Stimulated activated CD4-positive, alpha-beta T cell treated with anti-CD3 and anti-CD28 coated beads, TNF-alpha, amount 100 ng/mL, for 48 hours (primary cell): Measurements from ENCODE around the gene HNRNPF.
"Not testable (repeated sequence)": the region's sequence is repeated elsewhere in the genome, so short reads cannot be mapped to it uniquely, and the experiment has no call there.

Source experiments
- DNase-seq, 3 donors: peaks; one replicate each; pipeline ENCODE4 v3.0.0-alpha.2; 2020; ENCODE audit warnings: low read depth in 3 of 3

Gene HNRNPF

GRCh38 chr10:43396928-43397624 lies 11.9 kb downstream of the HNRNPF start:
- peak; percentile 74 to 84 (median 76) for DNase-seq

DNA sequence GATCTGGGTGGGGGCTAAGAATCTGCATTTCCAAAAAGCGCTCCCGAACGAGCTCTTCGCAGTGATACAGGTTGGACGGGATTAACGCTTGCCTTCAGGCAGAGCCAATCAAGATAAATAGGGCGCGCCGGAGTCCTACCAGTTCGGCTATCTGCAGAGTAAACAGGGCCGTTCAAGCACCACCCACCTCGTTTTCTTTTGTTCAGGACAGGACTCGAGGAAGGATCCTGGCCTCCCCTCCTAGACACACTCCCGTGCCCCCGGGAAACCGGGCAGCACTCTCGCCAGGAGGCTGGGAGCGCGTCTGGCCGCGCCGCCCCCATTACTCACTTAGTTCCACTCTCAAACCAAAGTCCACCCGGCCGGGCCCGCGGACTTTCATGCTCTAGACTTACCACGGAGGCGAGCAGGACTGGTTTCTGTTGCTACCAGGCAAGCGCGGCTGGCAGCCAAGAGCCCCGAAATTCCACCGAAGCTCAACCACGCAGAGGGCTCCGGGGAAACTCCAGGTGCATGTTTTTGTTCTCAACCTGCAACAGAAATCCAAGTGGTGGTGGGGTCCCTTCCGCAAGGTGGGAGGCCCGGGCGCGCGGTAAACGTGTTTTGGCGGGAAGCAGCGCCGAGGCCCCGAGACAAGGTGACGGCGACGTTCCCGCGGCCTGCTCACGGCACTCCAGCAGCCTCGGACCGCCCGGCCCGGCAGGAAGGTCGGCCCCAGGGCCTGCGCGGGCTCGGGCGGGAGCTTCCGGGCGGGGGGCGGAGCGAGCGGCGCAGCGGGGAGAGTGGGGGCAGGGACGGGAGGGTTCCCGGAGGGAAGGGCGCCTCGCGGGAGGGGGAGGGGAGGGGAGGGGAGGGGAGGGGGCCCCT lies 12.7 kb downstream of the HNRNPF start:
- DNase-seq, result peak; percentile 70 to 81 (median 71)

- DNase-seq, result no peak
These were observed 13.4 kb downstream of the HNRNPF start for GRCh38 chr10:43395571-43396060.

GRCh38 chr10:43394868-43395267 lies 14.1 kb downstream of the HNRNPF start:
- no peak for DNase-seq

GRCh38 chr10:43393606-43394360 lies 15.2 kb downstream of the HNRNPF start:
- DNase-seq, result no peak

DNA sequence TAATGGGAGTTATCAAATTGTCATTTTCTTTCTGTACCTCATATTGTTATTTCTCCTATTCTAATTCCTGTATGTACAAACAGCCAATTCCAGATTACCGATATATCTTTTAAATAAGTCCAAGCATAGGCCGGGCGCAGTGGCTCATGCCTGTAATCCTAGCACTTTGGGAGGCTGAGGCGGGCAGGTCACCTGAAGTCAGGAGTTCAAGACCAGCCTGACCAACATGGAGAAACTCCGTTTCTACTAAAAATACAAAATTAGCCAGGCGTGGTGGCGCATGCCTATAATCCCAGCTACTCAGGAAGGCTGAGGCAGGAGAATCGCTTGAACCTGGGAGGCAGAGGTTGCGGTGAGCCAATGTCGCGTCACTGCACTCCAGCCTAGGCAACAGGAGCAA lies 15.8 kb downstream of the HNRNPF start:
- DNase-seq, result not testable (repeated sequence)

GRCh38 chr10:43392748-43393147 lies 16.2 kb downstream of the HNRNPF start:
- DNase-seq, result no peak

DNA sequence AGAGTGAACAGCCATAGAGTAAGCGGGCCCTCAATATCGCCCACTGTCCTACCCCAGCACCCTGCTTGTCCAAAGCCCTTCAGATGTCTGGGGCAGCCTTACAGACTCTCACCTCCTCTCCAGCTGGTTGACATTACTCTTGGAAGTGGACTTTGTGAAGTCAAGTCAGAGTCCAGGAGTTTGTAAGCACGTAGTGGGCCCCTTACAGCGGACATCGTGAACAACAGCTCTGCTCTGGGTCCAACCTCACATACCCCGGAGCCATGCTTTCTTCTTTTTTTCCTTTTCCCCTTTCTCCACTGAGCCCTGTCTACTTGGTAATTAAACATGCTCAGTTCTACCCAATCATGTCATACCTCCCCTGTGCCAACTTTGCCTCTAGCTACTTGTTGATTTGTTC lies 17.5 kb downstream of the HNRNPF start:
- no peak for DNase-seq

DNA sequence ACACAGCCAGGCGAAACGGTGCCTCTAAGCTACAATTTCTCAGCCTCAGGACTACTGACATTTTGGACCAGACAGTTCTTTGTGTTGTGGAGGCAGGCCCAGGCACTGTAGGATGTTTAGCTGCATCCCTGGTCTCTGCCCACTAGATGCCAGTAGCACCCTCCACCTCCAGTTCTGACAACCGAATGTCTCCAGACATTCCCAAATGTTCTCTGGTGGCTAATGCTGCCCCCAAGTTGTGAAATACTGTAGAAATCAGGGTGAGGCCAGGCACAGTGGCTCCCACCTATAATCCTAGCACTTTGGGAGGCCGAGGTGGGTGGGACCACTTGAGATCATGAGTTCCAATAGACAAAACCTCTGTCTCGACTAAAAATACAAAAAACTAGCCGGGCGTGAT lies 18.2 kb downstream of the HNRNPF start:
- DNase-seq, result no peak

DNA sequence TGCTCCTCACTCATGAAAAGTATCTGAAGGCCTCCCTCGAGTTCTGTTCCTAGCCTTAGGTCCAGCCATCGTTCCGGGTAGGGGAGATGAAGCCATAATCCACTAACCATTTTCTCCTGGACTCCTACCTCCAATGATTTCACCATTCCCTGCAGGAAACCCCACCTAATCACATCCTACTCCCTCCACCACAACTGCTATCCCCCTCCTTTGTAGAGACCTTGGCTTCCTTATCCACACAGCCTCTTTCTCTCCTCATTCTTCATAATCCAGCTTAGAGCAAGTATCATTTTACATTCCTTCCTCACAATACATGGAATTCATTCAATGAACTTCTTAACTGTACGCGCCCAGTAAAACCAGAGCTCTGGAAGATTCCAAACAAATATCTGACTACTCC lies 18.7 kb downstream of the HNRNPF start:
- DNase-seq, result no peak

- DNase-seq, result no peak
These were observed 19.1 kb downstream of the HNRNPF start for GRCh38 chr10:43389867-43390266.

DNA sequence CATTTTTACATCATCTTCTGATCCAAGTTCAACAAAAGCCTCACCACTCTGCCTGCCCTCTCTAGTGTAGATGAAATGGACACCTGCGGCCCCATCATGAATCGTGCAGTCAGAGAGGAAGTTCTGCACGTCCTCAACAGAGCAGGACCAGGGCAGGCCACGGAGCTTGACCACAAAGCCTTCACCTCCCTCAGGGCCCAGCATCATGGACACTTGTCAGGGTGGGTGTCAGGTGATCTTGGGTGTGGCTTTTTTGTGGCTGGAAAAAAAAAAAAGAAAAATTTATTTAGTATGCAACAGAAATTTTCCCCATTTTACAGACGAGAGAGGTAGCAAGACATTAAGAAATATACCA lies 21.3 kb downstream of the HNRNPF start:
- DNase-seq, result no peak

- no peak for DNase-seq
These were observed 21.9 kb downstream of the HNRNPF start for GRCh38 chr10:43386981-43387677.

GRCh38 chr10:43386549-43386948 lies 22.4 kb downstream of the HNRNPF start:
- DNase-seq, result no peak

DNA sequence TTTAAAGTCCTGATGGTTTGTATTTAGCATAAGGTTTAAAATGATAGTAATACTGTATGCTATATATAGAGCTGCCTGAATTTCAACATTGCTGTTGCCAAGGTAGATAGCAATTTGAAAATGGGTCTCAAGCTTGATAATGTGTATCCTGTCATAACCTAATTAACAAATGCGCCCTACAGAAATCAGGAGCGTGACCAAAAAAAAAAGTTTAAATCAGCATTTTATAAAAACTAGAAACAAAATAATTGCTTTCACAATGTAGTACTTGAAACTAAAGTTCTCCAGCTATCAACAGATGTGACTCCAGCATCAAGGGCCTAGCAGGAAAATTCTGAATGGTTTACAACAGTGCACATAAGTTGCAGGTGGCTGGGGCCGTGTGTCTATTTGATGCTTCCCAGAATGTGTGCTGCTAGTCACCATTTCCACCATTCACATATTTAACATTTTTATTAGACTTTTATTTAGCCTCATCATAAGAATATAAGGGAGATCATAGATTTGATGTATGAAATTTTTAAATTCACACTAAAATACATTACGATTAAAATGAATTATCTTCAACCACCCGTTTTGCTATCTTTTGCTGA lies 23.5 kb downstream of the HNRNPF start:
- DNase-seq, result no peak

DNA sequence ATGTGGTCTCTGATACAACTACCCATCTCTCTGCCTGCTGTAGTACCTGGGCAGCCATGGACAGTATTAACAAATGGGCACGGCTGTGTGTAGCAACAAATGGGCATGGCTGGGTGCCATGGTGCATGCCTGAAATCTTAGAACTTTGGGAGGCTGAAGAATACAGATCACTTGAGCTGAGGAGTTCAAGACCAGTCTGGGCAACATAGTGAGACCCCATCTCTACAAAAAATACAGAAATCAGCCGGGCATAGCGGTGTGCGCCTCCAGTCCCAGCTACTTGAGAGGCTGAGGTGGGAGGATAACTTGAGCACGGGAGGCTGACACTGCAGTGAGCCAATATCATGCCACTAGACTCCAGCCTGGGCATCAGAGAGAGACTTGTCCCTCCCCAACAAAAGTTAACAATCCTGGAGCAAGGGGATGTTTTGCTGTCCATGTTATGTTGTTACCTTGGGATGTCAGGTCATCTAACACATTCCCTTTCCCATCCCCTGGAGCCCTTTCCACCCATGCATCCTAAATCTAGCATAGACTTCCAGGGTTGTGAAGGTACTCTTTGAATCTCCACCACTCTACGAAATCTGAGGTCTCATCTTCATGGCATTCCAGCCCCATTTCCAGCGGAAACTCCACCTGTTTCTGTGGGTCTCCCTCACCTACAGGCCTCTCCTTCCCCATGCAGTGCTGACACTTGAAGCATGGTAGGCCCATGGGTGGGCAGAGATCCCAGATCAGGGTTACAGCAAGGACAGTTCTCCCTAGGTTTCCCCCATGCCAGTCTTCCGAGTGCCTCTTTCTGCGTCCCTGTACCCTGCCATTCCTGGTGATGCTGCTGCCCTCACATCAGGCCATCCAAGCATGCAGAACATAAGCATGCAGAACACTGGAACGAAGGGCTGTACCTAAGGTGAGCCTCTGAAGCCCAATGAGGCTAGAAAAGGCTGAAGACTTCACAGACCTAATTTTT lies 24.4 kb downstream of the HNRNPF start:
- DNase-seq, result no peak

DNA sequence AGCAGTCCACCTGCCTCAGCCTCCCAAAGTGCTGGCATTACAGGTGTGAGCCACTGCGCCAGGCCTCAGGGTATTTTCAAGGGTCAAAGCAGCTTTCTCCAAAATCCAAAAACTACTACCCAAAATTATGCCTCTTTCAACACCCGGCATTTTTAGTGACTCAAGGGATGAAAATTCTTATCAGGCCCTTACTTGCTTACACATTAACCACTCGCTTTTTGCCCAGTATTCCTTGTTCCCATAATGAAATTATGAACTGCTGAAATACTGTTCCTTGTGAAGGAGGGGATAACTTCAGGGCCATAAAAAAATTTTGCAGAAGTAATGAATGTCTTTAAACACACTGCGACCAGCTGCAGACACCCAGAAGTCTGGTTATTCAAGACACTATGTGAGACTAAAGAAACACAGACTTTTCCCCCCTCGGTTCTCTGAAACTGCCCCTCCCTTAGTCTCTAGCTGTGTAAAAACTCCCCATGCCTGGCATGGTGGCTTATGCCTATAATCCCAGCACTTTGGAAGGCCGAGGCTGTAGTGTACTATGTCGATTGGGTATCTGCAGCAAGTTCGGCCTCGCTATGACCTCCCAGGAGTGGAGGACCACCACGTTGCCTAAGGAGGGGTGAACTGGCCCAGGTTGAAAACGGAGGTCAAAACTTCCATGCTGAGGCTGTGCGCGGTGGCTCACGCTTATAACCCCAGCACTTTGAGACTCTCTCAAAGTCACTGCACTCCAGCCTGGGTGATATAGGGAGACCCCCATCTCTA lies 25.6 kb downstream of the HNRNPF start:
- no peak for DNase-seq

DNA sequence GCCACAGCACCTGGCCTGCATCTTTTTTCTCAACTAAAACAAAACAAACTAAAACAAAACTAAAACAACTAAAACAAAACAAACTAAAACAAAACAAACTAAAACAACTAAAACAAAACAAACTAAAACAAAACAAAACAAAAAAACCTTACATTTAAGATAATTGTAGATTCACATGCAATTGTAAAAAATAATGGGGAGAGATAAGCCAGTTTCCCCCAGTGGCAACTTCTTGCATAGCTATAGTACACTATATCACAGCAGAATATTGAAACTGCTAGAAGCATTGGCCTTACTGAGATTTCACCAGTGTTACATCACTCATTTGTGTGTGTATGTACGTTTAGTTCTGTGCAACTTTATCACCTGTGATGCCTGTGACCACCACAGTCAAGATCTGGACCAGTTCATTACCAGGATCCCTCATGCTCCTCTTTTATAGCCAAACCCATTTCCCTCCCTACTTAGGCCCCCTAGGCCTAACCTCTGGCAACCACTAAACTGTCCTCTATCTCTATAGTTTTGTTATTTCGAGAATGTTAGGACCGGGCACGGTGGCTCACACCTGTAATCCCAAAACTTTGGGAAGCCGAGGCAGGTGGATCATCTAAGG lies 28.3 kb downstream of the HNRNPF start:
- no peak for DNase-seq

- DNase-seq, result no peak
These were observed 31.5 kb downstream of the HNRNPF start for GRCh38 chr10:43377424-43377883.
